GM12892 (cell line): ENCODE measurements around the gene STAC.
"Not testable (repeated sequence)": the region's sequence is repeated elsewhere in the genome, so short reads cannot be mapped to it uniquely, and the experiment has no call there.

ENCODE experiments used
- DNase-seq: peaks from one replicate; pipeline ENCODE4 v3.0.0; 2011; ENCODE audit not compliant: insufficient read length
- FAIRE-seq: peaks from 2 replicates; lab custom pipeline; 2011; peaks lifted over from hg19 to GRCh38; lab: Jason Lieb, UNC
- POLR2A ChIP-seq: IDR thresholded peaks from 2 replicates; pipeline ENCODE4 v1.6.1; 2011; ENCODE audit warnings: low read depth, low read length, control low read depth
- POLR2AphosphoS5 ChIP-seq: IDR thresholded peaks from 2 replicates; pipeline ENCODE4 v1.6.1; 2011; ENCODE audit warnings: low read depth, low read length, control low read depth
- TAF1 ChIP-seq: IDR thresholded peaks from 2 replicates; pipeline ENCODE4 v1.6.1; 2011; ENCODE audit warnings: low read depth, mild to moderate bottlenecking, control low read depth, low read length, borderline replicate concordance

The STAC gene

GRCh38 chr3:36428445-36428844 lies 48.1 kb downstream of the STAC start:
- TF ChIP-seq POLR2AphosphoS5: no peak
- DNase-seq (no peak), FAIRE-seq (no peak)

GRCh38 chr3:36429986-36430485 lies 49.7 kb downstream of the STAC start:
- TF ChIP-seq POLR2AphosphoS5: no peak
- TF ChIP-seq TAF1: no peak
- TF ChIP-seq POLR2A: no peak
- DNase-seq (no peak), FAIRE-seq (no peak)

GRCh38 chr3:36433511-36433910 lies 53.2 kb downstream of the STAC start:
- no peak for DNase-seq
- FAIRE-seq: no peak
- no peak for TF ChIP-seq POLR2AphosphoS5
- TF ChIP-seq POLR2A: no peak
- TF ChIP-seq TAF1: no peak

GRCh38 chr3:36434687-36435426 lies 54.6 kb downstream of the STAC start:
- FAIRE-seq: no peak
- no peak for TF ChIP-seq TAF1
- no peak for TF ChIP-seq POLR2A
- no peak for TF ChIP-seq POLR2AphosphoS5

GRCh38 chr3:36443028-36443686 lies 62.9 kb downstream of the STAC start:
- FAIRE-seq (no peak), DNase-seq (no peak)
- TF ChIP-seq POLR2AphosphoS5: no peak
- TF ChIP-seq POLR2A: no peak
- TF ChIP-seq TAF1: no peak

More at GRCh38 chr3:36434687-36435426, 54.6 kb downstream of the STAC start:
- no peak for DNase-seq

- DNase-seq: no peak
- no peak for FAIRE-seq
- TF ChIP-seq POLR2A (no peak), TAF1 (no peak), POLR2AphosphoS5 (no peak)
Measured at GRCh38 chr3:36444909-36445308, 64.6 kb downstream of the STAC start.

- DNase-seq (no peak), FAIRE-seq (no peak)
- TF ChIP-seq POLR2AphosphoS5: no peak
Measured at GRCh38 chr3:36446276-36446675, 66.0 kb downstream of the STAC start.

GRCh38 chr3:36447061-36447460 lies 66.8 kb downstream of the STAC start:
- TF ChIP-seq POLR2A (no peak), POLR2AphosphoS5 (no peak), TAF1 (no peak)
- no peak for FAIRE-seq
- DNase-seq: no peak

GRCh38 chr3:36451816-36452215 lies 71.5 kb downstream of the STAC start:
- no peak for TF ChIP-seq TAF1
- TF ChIP-seq POLR2A: no peak
- TF ChIP-seq POLR2AphosphoS5: no peak
- FAIRE-seq (no peak), DNase-seq (no peak)

GRCh38 chr3:36453213-36453612 lies 72.9 kb downstream of the STAC start:
- not testable (repeated sequence) for DNase-seq, FAIRE-seq

- not testable (repeated sequence) for FAIRE-seq, DNase-seq
Measured at GRCh38 chr3:36453896-36454295, 73.6 kb downstream of the STAC start.

GRCh38 chr3:36455406-36455805 lies 75.1 kb downstream of the STAC start:
- DNase-seq (no peak), FAIRE-seq (no peak)
- no peak for TF ChIP-seq TAF1
- TF ChIP-seq POLR2AphosphoS5: no peak
- no peak for TF ChIP-seq POLR2A
